ENCODE results near the gene TRRAP. TPM values are rescaled to one million over a fixed set of nuclear protein-coding genes. Genes with fewer than 3 reads are reported as not detected.

The TRRAP gene
- polyA plus RNA-seq, 2 of the 4 experiments (the other 2 are of a cell fraction): 12.2 to 22.1 TPM

- TF ChIP-seq HMGXB4 (CRISPR knock-in tag; IDR thresholded peaks at IDR 0.05; ENCODE audit: borderline replicate concordance): no peak
- TF ChIP-seq USF2 (IDR thresholded peaks at IDR 0.05): no peak
- no peak for TF ChIP-seq HEYL (CRISPR knock-in tag; IDR thresholded peaks at IDR 0.05)
- no peak for TF ChIP-seq HOXA7 (CRISPR knock-in tag; IDR thresholded peaks at IDR 0.05)
- no peak for TF ChIP-seq CTCF (IDR thresholded peaks at IDR 0.05)
Measured at GRCh38 chr7:98974906-98975816, 96.8 kb downstream of the TRRAP start (continued).

GRCh38 chr7:98976396-98977185 lies 98.3 kb downstream of the TRRAP start:
- 94% methylated on average over 30 of the region's 30 CpGs for WGBS (ENCODE audit: missing lambda C conversion rate)
- POLR2A ChIA-PET: interaction anchor here (0.6 kb wide), 1 partner anchor 41 kb away, joined by 3 read pairs; no protein-coding TSS in a partner anchor
- FAIRE-seq: no peak
- TF ChIP-seq NFE2L2 (conservative IDR thresholded peaks at IDR 0.05; ENCODE audit: low read length) (no peak), HOXA7 (CRISPR knock-in tag; IDR thresholded peaks at IDR 0.05) (no peak), JUNB (IDR thresholded peaks at IDR 0.05) (no peak), NPAS2 (CRISPR knock-in tag; IDR thresholded peaks at IDR 0.05; ENCODE audit: borderline replicate concordance) (no peak), FOXS1 (CRISPR knock-in tag; IDR thresholded peaks at IDR 0.05) (no peak)
- no peak for ATAC-seq
- H3K9me3 ChIP-seq: no peaks in the 10 kb centered on the region
- no peak for DNase-seq (ENCODE audit: low read depth in 1 of 2, low spot score in 1 of 2)
- CTCF ChIA-PET: no interaction called here
- no peaks in the 10 kb centered on the region for H3K4me1 ChIP-seq
- no peak overlapping the region for H3K27ac ChIP-seq
- no peak overlapping the region for H3K4me2 ChIP-seq
- H3K4me3 ChIP-seq: no peak overlapping the region

- ChIA-PET POLR2A (no interaction called here), CTCF (interaction anchor here (1.2 kb wide), 1 partner anchor 14 kb away, joined by 3 read pairs; no protein-coding TSS in a partner anchor)
- no peak for DNase-seq (ENCODE audit: low read depth in 1 of 2, low spot score in 1 of 2)
- WGBS (ENCODE audit: missing lambda C conversion rate): 89% methylated on average over 9 of the region's 9 CpGs
- Histone ChIP-seq H3K4me1 (no peaks in the 10 kb centered on the region), H3K27ac (no peak overlapping the region), H3K9me3 (no peaks in the 10 kb centered on the region), H3K4me3 (no peak overlapping the region), H3K4me2 (no peak overlapping the region)
- no peak for FAIRE-seq
- no peak for ATAC-seq
- TF ChIP-seq NR3C1 (IDR thresholded peaks at IDR 0.05) (no peak), RARB (CRISPR knock-in tag; IDR thresholded peaks at IDR 0.05) (no peak)
Measured at GRCh38 chr7:98978672-98979071, 100.3 kb downstream of the TRRAP start.

- Histone ChIP-seq H3K4me1 (no peaks in the 10 kb centered on the region), H3K4me3 (no peak overlapping the region), H3K9me3 (no peaks in the 10 kb centered on the region), H3K27ac (no peak overlapping the region), H3K4me2 (no peak overlapping the region)
- TF ChIP-seq JUNB (IDR thresholded peaks at IDR 0.05): no peak
- no peak for TF ChIP-seq POLR2AphosphoS2 (conservative IDR thresholded peaks at IDR 0.05; ENCODE audit: low read length)
- no peak for TF ChIP-seq MAZ (IDR thresholded peaks at IDR 0.05; ENCODE audit: borderline replicate concordance, low read depth, low read length)
- no peak for TF ChIP-seq NFE2L2 (conservative IDR thresholded peaks at IDR 0.05; ENCODE audit: low read length)
- no peak for TF ChIP-seq PHF8 (IDR thresholded peaks at IDR 0.05; ENCODE audit: borderline replicate concordance, low read depth)
- TF ChIP-seq FOSL2 (IDR thresholded peaks at IDR 0.05): no peak
- no peak for TF ChIP-seq FOSL2 (CRISPR knock-in tag; IDR thresholded peaks at IDR 0.05)
- TF ChIP-seq ZNF302 (CRISPR knock-in tag; IDR thresholded peaks at IDR 0.05): no peak
- no peak for TF ChIP-seq HOXB13 (CRISPR knock-in tag; IDR thresholded peaks at IDR 0.05; ENCODE audit: low read depth)
- no peak for TF ChIP-seq HEYL (CRISPR knock-in tag; IDR thresholded peaks at IDR 0.05)
- no peak for TF ChIP-seq BHLHE40 (IDR thresholded peaks at IDR 0.05; ENCODE audit: low read depth, low read length)
- no peak for ATAC-seq
- no peak for DNase-seq (ENCODE audit: low read depth in 1 of 2, low spot score in 1 of 2)
- ChIA-PET POLR2A (no interaction called here), CTCF (interaction anchor here (1.7 kb wide), 1 partner anchor 23 kb away, joined by 4 read pairs; no protein-coding TSS in a partner anchor)
- FAIRE-seq: no peak
- WGBS (ENCODE audit: missing lambda C conversion rate): 96% methylated on average over 20 of the region's 23 CpGs
Measured at GRCh38 chr7:98981701-98982100, 103.4 kb downstream of the TRRAP start.
